ENCODE results near the gene IFNL3. TPM values are rescaled to one million over a fixed set of nuclear protein-coding genes. Genes with fewer than 3 reads are reported as not detected.

IFNL3 gene
- total RNA-seq, 1 experiment from 2014 or later = not detected

DNA sequence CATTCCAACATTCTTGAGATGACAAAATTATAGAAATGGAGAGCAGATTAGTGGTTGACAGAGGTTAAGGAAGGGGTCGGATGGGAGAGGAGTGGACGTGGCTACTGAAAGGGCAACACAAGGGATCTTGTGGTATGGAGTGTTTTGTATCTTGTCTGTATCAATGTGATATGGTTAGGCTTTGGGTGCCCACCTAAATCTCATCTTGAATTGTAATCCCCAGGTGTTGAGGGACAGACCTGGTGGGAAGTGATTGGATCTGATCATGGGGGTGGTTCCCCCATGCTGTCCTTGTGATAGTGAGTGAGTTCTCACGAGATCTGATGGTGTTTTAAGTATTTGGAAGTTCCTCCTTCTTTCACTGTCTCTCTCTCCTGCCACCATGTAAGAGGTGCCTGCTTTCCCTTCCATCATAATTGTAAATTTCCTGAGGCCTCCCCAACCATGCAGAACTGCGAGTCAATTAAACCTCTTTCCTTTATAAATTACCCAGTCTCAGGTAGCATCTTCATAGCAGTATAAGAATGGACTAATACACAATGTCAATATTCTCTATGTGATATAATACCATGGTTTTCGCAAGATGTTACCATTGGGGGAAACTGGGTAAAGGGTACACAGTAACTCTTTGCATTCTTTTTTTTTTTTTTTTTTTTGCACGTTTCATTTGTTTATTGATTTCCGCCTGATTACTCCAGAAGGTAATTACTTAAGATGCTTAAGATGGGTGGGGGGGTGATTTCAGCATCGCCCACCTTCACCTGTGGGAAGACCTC lies 8.8 kb upstream of the IFNL3 start:
- CTCF ChIA-PET = no interaction called here
- no peak for ATAC-seq

More for the DNA sequence above, 8.8 kb upstream of the IFNL3 start:
- TF ChIP-seq NFYB (CRISPR knock-in tag; conservative IDR thresholded peaks at IDR 0.05; ENCODE audit: low read depth) (no peak), ETV6 (CRISPR knock-in tag; IDR thresholded peaks at IDR 0.05) (no peak), JUN (CRISPR knock-in tag; IDR thresholded peaks at IDR 0.05) (no peak), FOXP4 (CRISPR knock-in tag; IDR thresholded peaks at IDR 0.05) (no peak), USF1 (CRISPR knock-in tag; IDR thresholded peaks at IDR 0.05) (no peak), CTCF (IDR thresholded peaks at IDR 0.05) (no peak), ZNF138 (CRISPR knock-in tag; conservative IDR thresholded peaks at IDR 0.05) (no peak), PREB (CRISPR knock-in tag; IDR thresholded peaks at IDR 0.05; ENCODE audit: borderline replicate concordance) (no peak), GABPB1 (CRISPR knock-in tag; IDR thresholded peaks at IDR 0.05) (no peak), FOXK1 (CRISPR knock-in tag; IDR thresholded peaks at IDR 0.05) (no peak), ELF4 (CRISPR knock-in tag; IDR thresholded peaks at IDR 0.05; ENCODE audit: low read depth) (no peak)
- TF ChIP-seq, protein P1, sequence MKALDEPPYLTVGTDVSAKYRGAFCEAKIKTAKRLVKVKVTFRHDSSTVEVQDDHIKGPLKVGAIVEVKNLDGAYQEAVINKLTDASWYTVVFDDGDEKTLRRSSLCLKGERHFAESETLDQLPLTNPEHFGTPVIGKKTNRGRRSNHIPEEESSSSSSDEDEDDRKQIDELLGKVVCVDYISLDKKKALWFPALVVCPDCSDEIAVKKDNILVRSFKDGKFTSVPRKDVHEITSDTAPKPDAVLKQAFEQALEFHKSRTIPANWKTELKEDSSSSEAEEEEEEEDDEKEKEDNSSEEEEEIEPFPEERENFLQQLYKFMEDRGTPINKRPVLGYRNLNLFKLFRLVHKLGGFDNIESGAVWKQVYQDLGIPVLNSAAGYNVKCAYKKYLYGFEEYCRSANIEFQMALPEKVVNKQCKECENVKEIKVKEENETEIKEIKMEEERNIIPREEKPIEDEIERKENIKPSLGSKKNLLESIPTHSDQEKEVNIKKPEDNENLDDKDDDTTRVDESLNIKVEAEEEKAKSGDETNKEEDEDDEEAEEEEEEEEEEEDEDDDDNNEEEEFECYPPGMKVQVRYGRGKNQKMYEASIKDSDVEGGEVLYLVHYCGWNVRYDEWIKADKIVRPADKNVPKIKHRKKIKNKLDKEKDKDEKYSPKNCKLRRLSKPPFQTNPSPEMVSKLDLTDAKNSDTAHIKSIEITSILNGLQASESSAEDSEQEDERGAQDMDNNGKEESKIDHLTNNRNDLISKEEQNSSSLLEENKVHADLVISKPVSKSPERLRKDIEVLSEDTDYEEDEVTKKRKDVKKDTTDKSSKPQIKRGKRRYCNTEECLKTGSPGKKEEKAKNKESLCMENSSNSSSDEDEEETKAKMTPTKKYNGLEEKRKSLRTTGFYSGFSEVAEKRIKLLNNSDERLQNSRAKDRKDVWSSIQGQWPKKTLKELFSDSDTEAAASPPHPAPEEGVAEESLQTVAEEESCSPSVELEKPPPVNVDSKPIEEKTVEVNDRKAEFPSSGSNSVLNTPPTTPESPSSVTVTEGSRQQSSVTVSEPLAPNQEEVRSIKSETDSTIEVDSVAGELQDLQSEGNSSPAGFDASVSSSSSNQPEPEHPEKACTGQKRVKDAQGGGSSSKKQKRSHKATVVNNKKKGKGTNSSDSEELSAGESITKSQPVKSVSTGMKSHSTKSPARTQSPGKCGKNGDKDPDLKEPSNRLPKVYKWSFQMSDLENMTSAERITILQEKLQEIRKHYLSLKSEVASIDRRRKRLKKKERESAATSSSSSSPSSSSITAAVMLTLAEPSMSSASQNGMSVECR (CRISPR knock-in tag; IDR thresholded peaks at IDR 0.05; ENCODE audit: borderline replicate concordance) = no peak
- TF ChIP-seq, protein P2, sequence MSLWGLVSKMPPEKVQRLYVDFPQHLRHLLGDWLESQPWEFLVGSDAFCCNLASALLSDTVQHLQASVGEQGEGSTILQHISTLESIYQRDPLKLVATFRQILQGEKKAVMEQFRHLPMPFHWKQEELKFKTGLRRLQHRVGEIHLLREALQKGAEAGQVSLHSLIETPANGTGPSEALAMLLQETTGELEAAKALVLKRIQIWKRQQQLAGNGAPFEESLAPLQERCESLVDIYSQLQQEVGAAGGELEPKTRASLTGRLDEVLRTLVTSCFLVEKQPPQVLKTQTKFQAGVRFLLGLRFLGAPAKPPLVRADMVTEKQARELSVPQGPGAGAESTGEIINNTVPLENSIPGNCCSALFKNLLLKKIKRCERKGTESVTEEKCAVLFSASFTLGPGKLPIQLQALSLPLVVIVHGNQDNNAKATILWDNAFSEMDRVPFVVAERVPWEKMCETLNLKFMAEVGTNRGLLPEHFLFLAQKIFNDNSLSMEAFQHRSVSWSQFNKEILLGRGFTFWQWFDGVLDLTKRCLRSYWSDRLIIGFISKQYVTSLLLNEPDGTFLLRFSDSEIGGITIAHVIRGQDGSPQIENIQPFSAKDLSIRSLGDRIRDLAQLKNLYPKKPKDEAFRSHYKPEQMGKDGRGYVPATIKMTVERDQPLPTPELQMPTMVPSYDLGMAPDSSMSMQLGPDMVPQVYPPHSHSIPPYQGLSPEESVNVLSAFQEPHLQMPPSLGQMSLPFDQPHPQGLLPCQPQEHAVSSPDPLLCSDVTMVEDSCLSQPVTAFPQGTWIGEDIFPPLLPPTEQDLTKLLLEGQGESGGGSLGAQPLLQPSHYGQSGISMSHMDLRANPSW (CRISPR knock-in tag; conservative IDR thresholded peaks at IDR 0.05; ENCODE audit: low read depth) = no peak
- no peak for DNase-seq (ENCODE audit: low spot score)
- H3K4me1 Mint-ChIP-seq = no peaks in the 10 kb centered on the region
- peaks cover 10% of the 10 kb centered on the region for H3K9me3 Mint-ChIP-seq
- no peak overlapping the region for H3K4me3 Mint-ChIP-seq
- H3K27ac Mint-ChIP-seq = no peak overlapping the region
- H3K36me3 Mint-ChIP-seq = no peaks in the 10 kb centered on the region
- peaks cover 77% of the 10 kb centered on the region for H3K27me3 Mint-ChIP-seq (ENCODE audit: low read depth)
- POLR2A ChIA-PET = no interaction called here
